Measurements from ENCODE around the gene VWA8. TPM values are rescaled to one million over a fixed set of nuclear protein-coding genes. Genes with fewer than 3 reads are reported as not detected.
"Not testable (repeated sequence)": the region's sequence is repeated elsewhere in the genome, so short reads cannot be mapped to it uniquely, and the experiment has no call there.

VWA8 gene
- total and polyA plus RNA-seq, 2 of the 8 experiments (the other 6 are each of a cell fraction or from before 2014, with no cell fraction given): 5.9 to 19.6 TPM

- Histone ChIP-seq H4K5ac (ENCODE audit: insufficient read length, low read depth, low read length) (no peak overlapping the region), H3K27me3 (replicated peaks in 1 of 4; ENCODE audit: control insufficient read depth in 3 of 4, extremely low read depth in 1 of 4, insufficient read depth in 3 of 4, low read length in 3 of 4) (no peaks in the 10 kb centered on the region), H3K56ac (replicated peaks; ENCODE audit: insufficient read length, low read depth, low read length) (no peak overlapping the region), H3K23ac (ENCODE audit: insufficient read length) (no peak overlapping the region), H3K36me3 (ENCODE audit: control insufficient read depth in 2 of 4, insufficient read depth in 4 of 4, low read length in 3 of 4) (peaks cover 0 to 3% (median 1%) of the 10 kb centered on the region in 4 experiments; a peak in 1 of 8 replicates), H3K23me2 (ENCODE audit: low read depth, low read length) (no peaks in the 10 kb centered on the region; the same call in 1 of the 2 replicates), H4K20me1 (replicated peaks in 1 of 2; ENCODE audit: control insufficient read depth in 1 of 2, insufficient read depth in 2 of 2, low read length in 2 of 2) (no peaks in the 10 kb centered on the region), H3K14ac (ENCODE audit: insufficient read length) (no peak overlapping the region), H3K4ac (replicated peaks; ENCODE audit: insufficient read length, low read depth, low read length) (no peak overlapping the region), H3K79me2 (ENCODE audit: control insufficient read depth in 1 of 2, insufficient read depth in 2 of 2, low read length in 2 of 2) (peaks cover 0 to 10% of the 10 kb centered on the region in 2 experiments; a peak in 2 of 4 replicates), H3K4me2 (ENCODE audit: insufficient read depth in 1 of 2, low read depth in 2 of 2, low read length in 2 of 2) (no peak overlapping the region), H2AFZ (ENCODE audit: low read length) (no peak overlapping the region), H3K27ac (ENCODE audit: low read depth, low read length) (no peak overlapping the region), H2AK5ac (ENCODE audit: low read depth, low read length) (no peak overlapping the region), H2BK5ac (ENCODE audit: low read depth, low read length) (no peak overlapping the region), H4K91ac (replicated peaks; ENCODE audit: insufficient read length, low read length) (no peak overlapping the region), H3K4me3 (ENCODE audit: extremely low read depth in 1 of 4, insufficient read depth in 2 of 4, low read depth in 3 of 4, low read length in 4 of 4) (no peak overlapping the region), H3K79me1 (ENCODE audit: low read depth, low read length) (peaks cover 3% of the 10 kb centered on the region; the same call in 1 of the 2 replicates), H2BK12ac (ENCODE audit: low read depth, low read length) (no peak overlapping the region), H3K9ac (replicated peaks in 1 of 4; ENCODE audit: extremely low read depth in 1 of 4, low read depth in 3 of 4, low read length in 3 of 4) (no peak overlapping the region), H4K8ac (ENCODE audit: extremely low read depth, insufficient read depth, low read length) (no peak overlapping the region), H3K18ac (ENCODE audit: extremely low read depth, low read length) (no peak overlapping the region), H3K4me1 (replicated peaks in 1 of 4; ENCODE audit: control insufficient read depth in 3 of 4, insufficient read depth in 4 of 4, low read length in 3 of 4) (no peaks in the 10 kb centered on the region), H2BK120ac (replicated peaks; ENCODE audit: low read depth, low read length) (no peak overlapping the region), H2BK20ac (ENCODE audit: low read length) (no peak overlapping the region), H2BK15ac (ENCODE audit: low read length) (no peak overlapping the region), H3K9me3 (ENCODE audit: insufficient read depth in 2 of 2, low read depth in 1 of 2, low read length in 1 of 2) (peaks cover 0 to 4% of the 10 kb centered on the region in 2 experiments; a peak in 1 of 4 replicates)
- FAIRE-seq (no peak), DNase-seq (ENCODE audit: low read depth in 1 of 2, low spot score in 2 of 2) (no peak)
- ChIA-PET CTCF (ENCODE audit: partially characterized antibody) (interaction anchor here (1.5 to 2.6 kb wide), 2 partner anchors 18 kb away, joined by 5 to 9 read pairs; no protein-coding TSS in a partner anchor), POLR2A (ENCODE audit: partially characterized antibody) (no interaction called here)
- 88% methylated on average over 2 of the region's 2 CpGs; no CpG with 5 or more reads in 1 of the 2 experiments for WGBS, 2 experiments (ENCODE audit: extremely low coverage in 1 of 2, insufficient coverage in 1 of 2, insufficient read length in 1 of 2, insufficient replicate concordance in 2 of 2, low coverage in 1 of 2, low lambda C conversion rate in 2 of 2, missing lambda C conversion rate in 1 of 2)
- TF ChIP-seq HDAC6 (IDR thresholded peaks at IDR 0.05; ENCODE audit: low read depth, low read length): no peak
Measured at GRCh38 chr13:41925014-41925413, 35.9 kb downstream of the VWA8 start.

DNA sequence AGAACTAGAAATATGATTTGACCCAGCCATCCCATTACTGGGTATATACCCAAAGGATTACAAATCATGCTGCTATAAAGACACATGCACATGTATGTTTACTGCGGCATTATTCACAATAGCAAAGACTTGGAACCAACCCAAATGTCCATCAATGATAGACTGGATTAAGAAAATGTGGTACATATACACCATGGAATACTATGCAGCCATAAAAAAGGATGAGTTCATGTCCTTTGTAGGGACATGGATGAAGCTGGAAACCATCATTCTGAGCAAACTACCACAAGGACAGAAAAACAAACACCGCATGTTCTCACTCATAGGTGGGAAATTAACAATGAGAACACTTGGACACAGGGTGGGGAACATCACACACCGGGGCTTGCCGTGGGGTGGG, 38.0 kb downstream of the VWA8 start:
- H3K9ac ChIP-seq (replicated peaks in 1 of 4; ENCODE audit: extremely low read depth in 1 of 4, low read depth in 3 of 4, low read length in 3 of 4); H2AK5ac ChIP-seq (ENCODE audit: low read depth, low read length); H3K23ac ChIP-seq (ENCODE audit: insufficient read length); H3K4ac ChIP-seq (replicated peaks; ENCODE audit: insufficient read length, low read depth, low read length); H3K36me3 ChIP-seq (ENCODE audit: control insufficient read depth in 2 of 4, insufficient read depth in 4 of 4, low read length in 3 of 4); H3K27me3 ChIP-seq (replicated peaks in 1 of 4; ENCODE audit: control insufficient read depth in 3 of 4, extremely low read depth in 1 of 4, insufficient read depth in 3 of 4, low read length in 3 of 4); H2BK15ac ChIP-seq (ENCODE audit: low read length); H4K20me1 ChIP-seq (replicated peaks in 1 of 2; ENCODE audit: control insufficient read depth in 1 of 2, insufficient read depth in 2 of 2, low read length in 2 of 2); H4K8ac ChIP-seq (ENCODE audit: extremely low read depth, insufficient read depth, low read length); H3K14ac ChIP-seq (ENCODE audit: insufficient read length); DNase-seq (ENCODE audit: low read depth in 1 of 2, low spot score in 2 of 2); H3K79me2 ChIP-seq (ENCODE audit: control insufficient read depth in 1 of 2, insufficient read depth in 2 of 2, low read length in 2 of 2); H3K23me2 ChIP-seq (ENCODE audit: low read depth, low read length); H4K91ac ChIP-seq (replicated peaks; ENCODE audit: insufficient read length, low read length); CTCF ChIA-PET (ENCODE audit: partially characterized antibody); H2BK5ac ChIP-seq (ENCODE audit: low read depth, low read length); H3K79me1 ChIP-seq (ENCODE audit: low read depth, low read length); H2AFZ ChIP-seq (ENCODE audit: low read length); FAIRE-seq; H3K27ac ChIP-seq (ENCODE audit: low read depth, low read length); H2BK12ac ChIP-seq (ENCODE audit: low read depth, low read length); H3K56ac ChIP-seq (replicated peaks; ENCODE audit: insufficient read length, low read depth, low read length); H3K4me2 ChIP-seq (ENCODE audit: insufficient read depth in 1 of 2, low read depth in 2 of 2, low read length in 2 of 2); H3K4me1 ChIP-seq (replicated peaks in 1 of 4; ENCODE audit: control insufficient read depth in 3 of 4, insufficient read depth in 4 of 4, low read length in 3 of 4); H4K5ac ChIP-seq (ENCODE audit: insufficient read length, low read depth, low read length); POLR2A ChIA-PET (ENCODE audit: partially characterized antibody); H3K4me3 ChIP-seq (ENCODE audit: extremely low read depth in 1 of 4, insufficient read depth in 2 of 4, low read depth in 3 of 4, low read length in 4 of 4); H3K9me3 ChIP-seq (ENCODE audit: insufficient read depth in 2 of 2, low read depth in 1 of 2, low read length in 1 of 2); H2BK120ac ChIP-seq (replicated peaks; ENCODE audit: low read depth, low read length); H2BK20ac ChIP-seq (ENCODE audit: low read length); H3K18ac ChIP-seq (ENCODE audit: extremely low read depth, low read length): not testable (repeated sequence)
- 98% methylated on average over 4 of the region's 4 CpGs; no CpG with 5 or more reads in 1 of the 2 experiments for WGBS, 2 experiments (ENCODE audit: extremely low coverage in 1 of 2, insufficient coverage in 1 of 2, insufficient read length in 1 of 2, insufficient replicate concordance in 2 of 2, low coverage in 1 of 2, low lambda C conversion rate in 2 of 2, missing lambda C conversion rate in 1 of 2)
